Mesodermal cell (in vitro differentiated cells): ENCODE measurements around the gene SFRP5.

Experiments
- H3K27ac ChIP-seq: 2 replicates; pipeline ENCODE4 v1.7.0; 2013; ENCODE audit warnings: mild to moderate bottlenecking, low read depth, low read length, moderate library complexity; ENCODE audit not compliant: severe bottlenecking
- H3K36me3 ChIP-seq: 2 replicates; pipeline ENCODE4 v1.7.1; 2013; ENCODE audit warnings: mild to moderate bottlenecking, low read length, moderate library complexity; ENCODE audit not compliant: control insufficient read depth, insufficient read depth
- H3K4me1 ChIP-seq: one replicate; pipeline ENCODE4 v1.7.1; 2013; ENCODE audit warnings: mild to moderate bottlenecking, low read length; ENCODE audit not compliant: insufficient read depth, control insufficient read depth, poor library complexity, severe bottlenecking
- H3K4me3 ChIP-seq: 2 replicates; pipeline ENCODE4 v1.7.0; 2013; ENCODE audit warnings: low read length, control low read depth, mild to moderate bottlenecking; ENCODE audit not compliant: insufficient read depth, poor library complexity, severe bottlenecking; ENCODE audit errors: extremely low read depth
- H3K9me3 ChIP-seq: 2 replicates; pipeline ENCODE4 v1.7.1; 2013; ENCODE audit warnings: mild to moderate bottlenecking, low read length, moderate library complexity; ENCODE audit not compliant: control insufficient read depth
- WGBS, 2 experiments: methylation state at CpG; one replicate each; pipeline ENCODE4 v1.1.5; 2013; ENCODE audit warnings: missing lambda C conversion rate in 2 of 2; ENCODE audit not compliant: insufficient coverage in 2 of 2; 5-methylcytosine and 5-hydroxymethylcytosine counted together

Gene SFRP5

GRCh38 chr10:97785731-97786130 is 13.9 kb upstream of the SFRP5 start:
- no peak overlapping the region for H3K27ac ChIP-seq
- H3K4me3 ChIP-seq: no peak overlapping the region
- H3K4me1 ChIP-seq: peaks cover 19% of the 10 kb centered on the region
- no peaks in the 10 kb centered on the region for H3K9me3 ChIP-seq
- no peaks in the 10 kb centered on the region for H3K36me3 ChIP-seq
- WGBS, 2 experiments: 81 to 90% methylated on average over 6 to 7 of the region's 9 CpGs

GRCh38 chr10:97785231-97785630 is 13.4 kb upstream of the SFRP5 start:
- Histone ChIP-seq H3K27ac (no peak overlapping the region), H3K9me3 (no peaks in the 10 kb centered on the region), H3K4me3 (no peak overlapping the region), H3K4me1 (peaks cover 19% of the 10 kb centered on the region), H3K36me3 (no peaks in the 10 kb centered on the region)
- WGBS, 2 experiments: 96 to 100% methylated on average over 3 of the region's 5 CpGs

GRCh38 chr10:97784200-97784810 is 12.5 kb upstream of the SFRP5 start:
- H3K4me3 ChIP-seq: no peak overlapping the region
- no peak overlapping the region for H3K27ac ChIP-seq
- WGBS, 2 experiments: 79 to 91% methylated on average over 6 of the region's 9 CpGs
- peaks cover 18% of the 10 kb centered on the region for H3K4me1 ChIP-seq
- no peaks in the 10 kb centered on the region for H3K9me3 ChIP-seq
- H3K36me3 ChIP-seq: no peaks in the 10 kb centered on the region

- peaks cover 11% of the 10 kb centered on the region for H3K4me1 ChIP-seq
- WGBS, 2 experiments: 75 to 76% methylated on average over 6 to 7 of the region's 11 CpGs
Observed at GRCh38 chr10:97782455-97783228, 10.8 kb upstream of the SFRP5 start.

GRCh38 chr10:97781618-97782331 is 10.0 kb upstream of the SFRP5 start:
- H3K4me3 ChIP-seq: no peak overlapping the region
- H3K4me1 ChIP-seq: peaks cover 11% of the 10 kb centered on the region
- H3K9me3 ChIP-seq: no peaks in the 10 kb centered on the region
- WGBS, 2 experiments: 65 to 74% methylated on average over 13 to 14 of the region's 14 CpGs
- H3K27ac ChIP-seq: no peak overlapping the region
- no peaks in the 10 kb centered on the region for H3K36me3 ChIP-seq

More at GRCh38 chr10:97782455-97783228, 10.8 kb upstream of the SFRP5 start:
- no peaks in the 10 kb centered on the region for H3K36me3 ChIP-seq
- no peak overlapping the region for H3K4me3 ChIP-seq
- H3K27ac ChIP-seq: no peak overlapping the region
- H3K9me3 ChIP-seq: no peaks in the 10 kb centered on the region

- WGBS, 2 experiments: 73 to 80% methylated on average over 6 to 7 of the region's 7 CpGs
- peak overlapping the region; percentile 26 for H3K27ac ChIP-seq
- H3K4me1 ChIP-seq: peaks cover 11% of the 10 kb centered on the region
Observed at GRCh38 chr10:97780841-97781617, 9.2 kb upstream of the SFRP5 start.

GRCh38 chr10:97779975-97780374 is 8.2 kb upstream of the SFRP5 start:
- Histone ChIP-seq H3K4me3 (no peak overlapping the region), H3K27ac (no peak overlapping the region), H3K9me3 (no peaks in the 10 kb centered on the region), H3K4me1 (peaks cover 11% of the 10 kb centered on the region), H3K36me3 (no peaks in the 10 kb centered on the region)
- 100% methylated on average over 1 of the region's 3 CpGs for WGBS, 2 experiments

More at GRCh38 chr10:97780841-97781617, 9.2 kb upstream of the SFRP5 start:
- no peaks in the 10 kb centered on the region for H3K9me3 ChIP-seq
- H3K36me3 ChIP-seq: no peaks in the 10 kb centered on the region
- no peak overlapping the region for H3K4me3 ChIP-seq

- WGBS, 2 experiments: 91 to 100% methylated on average over 1 to 2 of the region's 4 CpGs
- Histone ChIP-seq H3K4me3 (no peak overlapping the region), H3K4me1 (peaks cover 11% of the 10 kb centered on the region), H3K36me3 (no peaks in the 10 kb centered on the region), H3K27ac (no peak overlapping the region), H3K9me3 (no peaks in the 10 kb centered on the region)
Observed at GRCh38 chr10:97779492-97779891, 7.7 kb upstream of the SFRP5 start.

- H3K36me3 ChIP-seq: no peaks in the 10 kb centered on the region
- H3K9me3 ChIP-seq: no peaks in the 10 kb centered on the region
- H3K4me1 ChIP-seq: peaks cover 11% of the 10 kb centered on the region
- no peak overlapping the region for H3K4me3 ChIP-seq
- whole genome bisulfite sequencing, 2 experiments: 54 to 55% methylated on average over 9 to 10 of the region's 11 CpGs
- H3K27ac ChIP-seq: no peak overlapping the region
Observed at GRCh38 chr10:97778452-97779302, 6.9 kb upstream of the SFRP5 start.
